ENCODE measurements around the gene TFAP2E. TPM values are rescaled to one million over a fixed set of nuclear protein-coding genes. Genes with fewer than 3 reads are reported as not detected.

Gene TFAP2E
- polyA plus RNA-seq, 3 donors, result 0.57 to 0.68 (median 0.60) TPM

DNA sequence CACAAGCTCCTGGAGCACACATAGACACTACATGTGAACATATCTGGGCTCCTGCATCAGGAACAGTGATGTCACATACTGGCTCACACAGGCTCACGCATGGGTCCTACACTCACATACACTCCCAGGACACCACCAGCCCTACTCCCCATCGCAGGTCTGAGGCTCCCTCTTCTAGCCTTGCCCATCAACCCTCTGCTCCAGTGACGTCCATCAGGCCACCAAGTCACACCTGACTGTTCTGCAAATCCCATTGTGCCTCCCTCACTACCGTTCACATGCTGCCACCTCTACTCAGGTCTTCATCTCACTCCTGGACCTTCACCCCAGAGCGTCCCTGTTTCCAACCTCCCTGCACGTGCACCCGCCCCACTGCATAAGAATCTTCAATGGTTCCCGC, 18.1 kb downstream of the TFAP2E start:
- no peak for DNase-seq (ENCODE audit: low read depth in 3 of 3, low spot score in 2 of 3)

- DNase-seq (ENCODE audit: low read depth in 3 of 3, low spot score in 2 of 3), result no peak
These were observed 20.1 kb downstream of the TFAP2E start for GRCh38 chr1:35592991-35593769.

- no peak for DNase-seq (ENCODE audit: low read depth in 3 of 3, low spot score in 2 of 3)
These were observed 21.1 kb downstream of the TFAP2E start for GRCh38 chr1:35594005-35594760.

DNA sequence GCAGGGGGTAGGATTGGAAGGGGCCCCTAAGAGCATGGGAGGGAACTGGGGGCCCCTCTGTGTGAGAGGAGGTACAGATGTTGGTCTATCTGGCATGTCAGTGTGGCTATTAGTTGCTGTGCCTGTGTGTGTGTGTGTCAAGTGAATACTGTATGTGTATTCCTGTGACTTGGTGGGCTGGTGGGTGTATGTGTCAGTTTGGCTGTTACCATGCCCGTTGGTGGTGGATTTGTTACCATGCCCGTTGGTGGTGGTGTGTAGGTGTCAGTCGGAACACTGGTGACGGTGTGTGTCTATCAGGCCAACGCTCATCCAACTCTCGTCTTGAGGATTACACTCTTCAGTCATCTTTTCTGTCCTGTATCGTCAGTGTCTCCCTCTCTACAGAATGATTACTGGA, 22.6 kb downstream of the TFAP2E start:
- DNase-seq (ENCODE audit: low read depth in 3 of 3, low spot score in 2 of 3), result no peak

- DNase-seq (ENCODE audit: low read depth in 3 of 3, low spot score in 2 of 3), result no peak
These were observed 24.8 kb downstream of the TFAP2E start for GRCh38 chr1:35597870-35598269.

- no peak for DNase-seq (ENCODE audit: low read depth in 3 of 3, low spot score in 2 of 3)
These were observed 25.8 kb downstream of the TFAP2E start for GRCh38 chr1:35598895-35599294.

DNA sequence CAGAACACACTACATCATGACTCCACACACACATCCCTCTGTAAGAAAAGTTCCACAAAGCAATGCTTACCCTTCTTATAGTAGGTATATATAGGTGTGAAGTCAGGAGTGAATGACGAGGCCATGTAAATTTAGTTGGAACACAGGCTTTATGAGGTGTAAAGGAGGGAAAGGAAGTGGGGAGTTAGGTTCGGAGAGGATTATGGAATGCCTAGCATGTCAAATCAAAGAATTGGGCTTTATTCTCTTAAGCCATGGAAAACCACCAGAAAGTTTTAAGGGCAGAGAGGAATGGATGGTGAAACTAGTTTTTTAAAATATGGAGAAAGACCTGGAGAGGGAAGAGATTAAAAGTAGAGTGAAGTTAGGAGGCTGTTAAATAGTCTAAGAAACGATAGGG, 26.3 kb downstream of the TFAP2E start:
- no peak for DNase-seq (ENCODE audit: low read depth in 3 of 3, low spot score in 2 of 3)

- DNase-seq (ENCODE audit: low read depth in 3 of 3, low spot score in 2 of 3), result no peak
These were observed 27.5 kb downstream of the TFAP2E start for GRCh38 chr1:35600593-35600992.

DNA sequence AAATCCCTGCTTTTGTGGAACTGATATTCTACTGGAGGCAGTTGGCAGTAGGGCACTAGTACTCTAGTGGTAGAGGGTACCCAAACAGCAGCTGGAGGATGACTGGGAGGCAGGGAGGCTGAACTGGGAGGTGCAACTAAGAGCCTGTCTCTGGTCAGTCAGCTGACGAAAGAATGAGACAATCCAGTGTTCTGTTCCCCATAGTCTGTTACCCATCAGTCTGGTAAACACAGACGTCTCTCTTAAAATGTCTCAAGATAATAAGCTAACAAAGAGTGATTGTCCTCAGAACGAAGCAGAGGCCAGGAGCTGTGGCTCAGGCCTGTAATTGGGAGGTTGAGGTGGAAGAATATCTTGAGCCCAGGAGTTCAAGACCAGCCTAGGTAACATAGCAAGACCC, 30.4 kb downstream of the TFAP2E start:
- DNase-seq (ENCODE audit: low read depth in 3 of 3, low spot score in 2 of 3), result no peak

DNA sequence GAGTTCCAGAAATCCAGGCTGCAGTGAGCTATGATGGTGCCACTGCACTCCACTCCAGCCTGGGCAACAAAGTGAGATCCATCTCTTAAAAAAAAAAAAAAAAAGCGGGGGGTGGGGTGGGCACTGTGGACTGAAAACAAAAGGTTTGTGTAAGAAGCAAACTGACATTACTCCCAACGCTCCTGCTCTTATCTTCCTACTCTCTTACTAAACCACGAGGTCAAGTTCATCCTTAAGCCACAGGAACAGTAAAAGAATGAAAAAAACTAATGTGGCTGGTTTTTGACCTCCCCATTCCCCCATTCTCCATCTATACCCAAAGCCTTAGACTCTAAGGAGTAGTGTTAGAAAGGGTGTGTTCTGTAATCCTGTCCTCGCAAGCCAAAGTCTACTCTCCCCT, 30.8 kb downstream of the TFAP2E start:
- DNase-seq (ENCODE audit: low read depth in 3 of 3, low spot score in 2 of 3), result no peak

DNA sequence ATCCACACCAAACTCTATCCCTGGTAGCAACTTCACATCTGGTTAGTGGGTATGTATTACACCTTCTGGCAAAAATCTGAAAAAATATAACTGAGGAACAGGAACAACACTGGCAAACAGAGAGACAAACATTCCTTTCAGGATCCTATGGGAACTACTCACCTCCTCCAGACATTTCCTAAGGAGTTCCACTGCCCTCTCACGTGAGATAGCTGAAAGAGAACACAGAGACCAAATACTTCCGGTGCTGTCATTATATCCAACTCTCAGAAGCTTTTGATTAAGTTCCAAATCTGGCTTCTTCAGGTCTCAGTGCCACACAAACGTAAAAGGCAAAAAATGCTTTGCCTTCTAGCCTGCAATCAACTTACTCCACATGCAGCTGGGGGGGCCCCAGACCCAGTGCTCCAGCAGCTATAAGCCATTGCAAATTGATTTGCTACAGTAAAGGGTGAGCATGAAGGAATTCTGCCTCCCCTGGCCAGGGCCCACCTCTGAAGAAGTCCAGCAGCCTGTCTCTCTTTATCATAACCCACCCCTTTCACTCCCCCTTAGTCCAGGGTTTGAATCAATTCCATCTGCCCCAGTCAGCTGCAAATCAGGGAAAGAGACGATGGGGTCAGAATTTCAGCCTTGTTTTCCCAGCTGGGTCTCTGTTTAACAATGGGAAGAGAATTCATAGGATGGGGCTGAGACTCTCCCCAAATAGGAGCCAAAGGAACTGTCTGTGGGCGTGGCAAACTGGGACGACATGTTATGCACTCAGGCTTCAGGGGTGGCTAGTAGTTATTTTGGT, 32.2 kb downstream of the TFAP2E start:
- no peak for DNase-seq (ENCODE audit: low read depth in 3 of 3, low spot score in 2 of 3)

DNA sequence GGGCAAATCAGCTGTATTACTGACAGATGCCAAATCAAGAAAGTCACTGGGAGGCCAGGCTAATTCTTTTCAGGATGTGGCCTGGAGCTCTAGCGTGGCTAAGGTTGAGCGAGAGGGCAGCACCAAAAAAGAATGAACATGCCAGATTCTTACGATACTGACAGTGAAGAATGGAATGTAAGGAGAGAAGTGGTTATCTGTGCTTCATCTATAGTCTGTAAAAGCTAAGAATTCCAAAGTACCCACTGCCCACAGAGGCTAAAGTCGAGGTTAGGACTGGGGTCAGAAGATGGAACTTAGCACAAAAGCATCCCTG, 32.7 kb downstream of the TFAP2E start:
- DNase-seq (ENCODE audit: low read depth in 3 of 3, low spot score in 2 of 3), result no peak

DNA sequence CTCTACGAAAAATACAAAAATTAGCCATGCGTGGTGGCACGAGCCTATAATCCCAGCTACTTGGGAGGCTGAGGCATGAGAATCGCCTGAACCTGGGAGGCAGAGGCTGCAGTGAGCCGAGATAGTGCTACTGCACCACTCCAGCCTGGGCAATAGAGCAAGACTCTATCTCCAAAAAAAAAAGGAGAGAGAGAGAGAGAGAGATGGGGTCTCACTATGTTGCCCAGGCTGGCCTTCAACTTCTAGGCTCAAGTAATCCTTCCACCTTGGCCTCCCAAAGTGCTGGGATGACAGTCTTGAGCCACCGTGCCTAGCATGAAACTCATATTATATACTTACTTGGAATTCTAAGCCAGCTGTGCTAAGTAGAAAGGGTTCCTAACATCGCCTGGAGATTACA, 38.5 kb downstream of the TFAP2E start:
- DNase-seq (ENCODE audit: low read depth in 3 of 3, low spot score in 2 of 3), result no peak

GRCh38 chr1:35615440-35615839, 42.3 kb downstream of the TFAP2E start:
- DNase-seq (ENCODE audit: low read depth in 3 of 3, low spot score in 2 of 3), result no peak

GRCh38 chr1:35619237-35620121, 46.4 kb downstream of the TFAP2E start:
- DNase-seq (ENCODE audit: low read depth in 3 of 3, low spot score in 2 of 3), result no peak

DNA sequence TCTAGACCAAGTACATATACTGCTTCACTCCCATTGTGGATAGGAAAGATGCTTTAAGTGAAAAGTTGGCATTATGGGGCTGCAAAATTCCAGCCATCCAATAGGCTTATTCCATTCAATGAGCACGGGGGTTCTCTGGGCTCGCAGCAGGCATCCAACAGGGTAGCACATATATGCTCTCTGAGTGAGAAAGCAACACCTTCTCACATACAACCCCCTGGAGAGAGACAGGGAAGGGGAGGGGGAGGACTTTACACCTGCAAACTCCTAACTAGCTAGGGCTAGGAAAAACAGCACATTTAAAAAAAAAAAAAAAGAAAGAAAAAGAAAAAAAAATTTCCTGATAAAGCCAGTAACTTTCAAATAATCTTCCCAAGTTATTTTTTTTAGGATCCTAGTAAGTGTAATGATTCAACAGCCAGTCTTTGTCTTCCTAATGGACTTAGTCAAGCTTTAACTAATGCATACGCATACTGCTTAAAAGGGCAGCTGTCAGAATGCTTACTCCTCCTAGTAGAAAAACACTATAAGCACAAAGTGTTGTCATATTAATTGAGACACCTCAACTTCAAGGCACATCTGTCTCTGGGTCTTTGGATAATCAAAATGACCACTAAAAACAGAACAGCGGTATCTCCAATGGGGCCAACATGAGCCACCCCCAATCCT, 49.5 kb downstream of the TFAP2E start:
- no peak for DNase-seq (ENCODE audit: low read depth in 3 of 3, low spot score in 2 of 3)

DNA sequence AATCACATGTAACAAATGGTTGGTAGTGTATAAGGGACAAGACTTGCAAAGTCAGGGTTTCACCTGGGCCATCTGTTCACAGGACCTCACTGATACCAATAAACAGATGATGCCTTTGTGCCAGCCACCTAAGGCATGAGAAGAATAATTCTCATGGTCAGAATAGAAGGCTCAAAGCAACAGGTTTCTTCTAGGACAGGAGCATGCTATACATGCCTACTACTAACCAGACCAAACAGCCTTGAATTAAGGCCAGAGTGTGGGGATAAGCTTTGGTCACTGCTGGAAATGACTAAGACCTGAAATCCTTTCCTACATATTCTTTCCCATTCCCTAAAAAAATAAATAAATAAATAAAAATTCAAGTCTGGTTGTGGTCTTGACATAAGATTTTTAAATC, 50.7 kb downstream of the TFAP2E start:
- DNase-seq (ENCODE audit: low read depth in 3 of 3, low spot score in 2 of 3), result no peak

DNA sequence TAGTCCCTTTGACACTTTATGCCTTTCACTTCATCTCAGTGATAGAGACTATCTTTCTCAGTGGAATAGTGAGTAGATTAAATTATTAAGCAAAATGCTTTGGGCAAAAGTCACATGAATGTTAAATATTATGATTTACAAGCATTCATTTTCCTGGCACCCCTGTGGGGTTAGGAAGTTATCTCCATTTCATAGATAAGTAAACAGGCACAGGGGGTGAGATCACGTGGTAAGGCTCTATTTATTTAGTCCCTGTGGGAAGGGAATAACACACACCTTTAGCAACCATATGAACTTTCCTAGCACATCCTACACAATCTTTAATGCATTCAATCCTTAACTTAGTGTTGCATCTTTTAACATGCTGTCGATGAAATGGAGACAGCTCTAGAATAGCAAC, 55.9 kb downstream of the TFAP2E start:
- DNase-seq (ENCODE audit: low read depth in 3 of 3, low spot score in 2 of 3), result no peak

DNA sequence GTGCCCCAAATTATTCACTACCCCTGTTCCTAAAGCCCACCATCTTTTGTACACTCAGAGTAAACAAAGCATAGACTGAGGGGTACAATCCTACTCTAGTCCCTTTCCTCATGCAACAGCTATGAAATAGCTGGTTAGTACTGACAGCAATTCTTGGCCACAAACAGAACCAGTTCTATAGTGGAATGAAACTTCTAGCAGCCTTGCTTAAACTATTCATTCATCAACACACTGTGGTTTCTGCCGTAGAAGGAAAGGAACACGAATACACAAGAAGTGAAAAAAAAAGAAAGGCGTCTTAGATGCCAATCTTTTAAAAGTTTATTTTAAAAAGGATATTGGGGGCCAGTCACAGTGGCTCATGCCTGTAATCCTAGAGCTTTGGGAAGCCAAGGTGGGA, 58.3 kb downstream of the TFAP2E start:
- DNase-seq (ENCODE audit: low read depth in 3 of 3, low spot score in 2 of 3), result no peak

- DNase-seq (ENCODE audit: low read depth in 3 of 3, low spot score in 2 of 3), result no peak
These were observed 60.4 kb downstream of the TFAP2E start for GRCh38 chr1:35633547-35633946.

All from right renal cortex interstitium (tissue), 3 donors.